Breast epithelium (tissue), 3 donors: ENCODE results near the gene HRAS.

Experiments used
- POLR2A ChIP-seq: fragments of 450-650 bp; IDR thresholded peaks from one replicate; pipeline ENCODE4 v1.6.1; 2016; ENCODE audit warnings: antibody characterized with exemption, mild to moderate bottlenecking, moderate library complexity
- TF ChIP-seq, protein P1 (sequence below), 3 donors: fragments of 450-650 bp; IDR thresholded peaks; one replicate each; pipeline ENCODE4 v1.5.1; 2016 to 2017; ENCODE audit warnings: antibody characterized with exemption in 3 of 3, mild to moderate bottlenecking in 3 of 3, moderate library complexity in 3 of 3

DNA sequence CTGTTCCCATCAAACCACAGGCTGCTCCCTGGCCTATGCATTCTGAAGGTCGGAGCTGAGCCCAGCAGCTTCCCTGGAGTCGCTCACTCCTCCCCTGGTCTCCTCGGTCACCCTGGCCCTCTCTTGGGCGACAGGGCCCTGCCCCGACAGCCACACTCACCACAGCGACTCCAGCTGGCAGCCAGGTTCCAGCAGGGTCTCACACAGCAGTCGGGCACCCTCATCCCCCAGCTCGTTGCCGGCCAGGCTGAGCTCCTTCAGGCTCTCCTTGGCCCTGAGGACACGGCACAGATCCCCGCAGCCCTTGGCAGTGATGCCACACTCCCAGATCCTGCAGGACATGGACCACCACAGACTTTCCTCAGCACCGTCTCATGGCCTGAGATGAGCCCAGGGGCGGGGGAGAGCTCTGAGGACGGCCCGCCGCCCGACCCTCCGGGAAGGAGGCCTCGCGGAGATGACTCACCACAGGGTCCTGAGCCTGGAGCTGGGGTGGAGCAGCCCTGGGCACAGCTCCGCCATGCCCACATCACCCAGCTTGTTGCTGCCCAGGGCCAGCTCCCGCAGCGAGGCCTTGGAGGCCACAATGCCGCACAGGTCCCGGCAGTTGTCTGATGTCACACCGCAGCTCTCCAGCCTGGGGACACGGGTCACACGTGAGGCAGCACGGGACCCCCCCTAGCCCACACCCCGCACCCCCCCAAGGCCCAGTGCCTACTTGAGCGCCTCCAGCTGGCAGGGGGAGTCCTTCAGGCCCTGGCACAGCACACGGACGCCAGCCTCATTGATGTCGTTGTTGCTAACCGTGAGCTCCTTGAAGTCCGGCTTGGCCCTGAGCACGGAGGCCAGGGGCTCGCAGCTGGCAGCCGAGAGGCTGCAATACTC is 36.8 kb downstream of the HRAS start:
- TF ChIP-seq, protein P1, sequence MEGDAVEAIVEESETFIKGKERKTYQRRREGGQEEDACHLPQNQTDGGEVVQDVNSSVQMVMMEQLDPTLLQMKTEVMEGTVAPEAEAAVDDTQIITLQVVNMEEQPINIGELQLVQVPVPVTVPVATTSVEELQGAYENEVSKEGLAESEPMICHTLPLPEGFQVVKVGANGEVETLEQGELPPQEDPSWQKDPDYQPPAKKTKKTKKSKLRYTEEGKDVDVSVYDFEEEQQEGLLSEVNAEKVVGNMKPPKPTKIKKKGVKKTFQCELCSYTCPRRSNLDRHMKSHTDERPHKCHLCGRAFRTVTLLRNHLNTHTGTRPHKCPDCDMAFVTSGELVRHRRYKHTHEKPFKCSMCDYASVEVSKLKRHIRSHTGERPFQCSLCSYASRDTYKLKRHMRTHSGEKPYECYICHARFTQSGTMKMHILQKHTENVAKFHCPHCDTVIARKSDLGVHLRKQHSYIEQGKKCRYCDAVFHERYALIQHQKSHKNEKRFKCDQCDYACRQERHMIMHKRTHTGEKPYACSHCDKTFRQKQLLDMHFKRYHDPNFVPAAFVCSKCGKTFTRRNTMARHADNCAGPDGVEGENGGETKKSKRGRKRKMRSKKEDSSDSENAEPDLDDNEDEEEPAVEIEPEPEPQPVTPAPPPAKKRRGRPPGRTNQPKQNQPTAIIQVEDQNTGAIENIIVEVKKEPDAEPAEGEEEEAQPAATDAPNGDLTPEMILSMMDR (IDR thresholded peaks at IDR 0.05): no peak
- TF ChIP-seq POLR2A: no peak
